GM10266 (cell line): ENCODE data around the gene RARRES1.

ENCODE experiments used
- DNase-seq: peaks from one replicate; pipeline ENCODE4 v3.0.0; 2012; ENCODE audit errors: extremely low spot score
- TF ChIP-seq, protein P1 (sequence below): IDR thresholded peaks from 2 replicates; pipeline ENCODE4 v1.5.1; 2012; ENCODE audit warnings: mild to moderate bottlenecking, low read depth; ENCODE audit not compliant: control insufficient read depth, insufficient read depth; ENCODE audit errors: missing control alignments

The RARRES1 gene

DNA sequence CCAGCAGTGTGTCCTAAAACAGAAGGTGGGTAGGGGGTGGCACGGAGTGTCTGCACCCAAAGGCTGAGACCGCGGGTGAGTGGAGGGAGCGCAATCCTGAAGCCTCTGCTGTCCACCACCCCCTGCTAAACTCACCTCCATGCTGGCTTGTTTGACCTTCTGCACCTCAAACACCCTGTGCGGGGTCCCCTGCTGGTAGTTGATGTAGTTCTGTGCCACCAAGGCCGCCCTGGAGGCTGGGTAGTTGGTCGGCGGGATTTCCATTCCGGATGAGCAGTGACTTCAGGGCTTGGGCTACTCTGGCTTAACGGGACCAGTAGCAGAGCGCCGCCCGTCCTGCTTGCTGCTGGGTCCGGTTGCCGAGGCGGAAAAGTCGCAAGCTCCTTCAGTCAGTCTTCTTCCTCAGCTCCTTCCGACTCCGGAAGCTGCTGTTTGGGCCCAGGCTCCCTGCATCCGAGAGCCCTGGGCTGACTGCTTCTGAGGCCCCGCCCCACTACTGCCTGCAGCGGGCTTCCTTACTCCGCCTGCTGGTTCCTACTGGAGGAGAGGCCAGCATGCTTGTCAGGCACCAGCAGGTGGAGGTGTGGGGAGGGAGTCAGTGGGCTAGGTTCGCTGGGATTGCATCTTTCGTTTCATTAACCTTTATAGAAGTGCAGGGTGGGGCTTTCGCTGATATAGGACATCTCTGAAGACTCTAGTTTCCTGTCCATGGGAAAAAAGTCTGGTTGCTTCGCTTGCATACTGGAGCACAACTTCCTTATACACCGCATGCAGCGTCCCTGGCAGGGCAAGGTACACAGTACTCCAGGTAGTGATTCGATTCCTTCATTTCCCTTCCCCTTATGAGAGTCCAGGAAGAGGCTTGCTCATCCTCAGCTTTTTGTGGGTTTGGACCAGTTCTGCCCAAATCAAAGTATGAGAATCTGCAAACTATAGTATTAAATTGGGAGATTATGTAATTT, 59.8 kb downstream of the RARRES1 start, which contains the start of gene LXN:
LXN (minus strand) TSS at position 434 of the 962 bp plus-strand sequence; CDS start at position 264, 170 bp downstream.
- peak; percentile 83 for DNase-seq
- TF ChIP-seq, protein P1, sequence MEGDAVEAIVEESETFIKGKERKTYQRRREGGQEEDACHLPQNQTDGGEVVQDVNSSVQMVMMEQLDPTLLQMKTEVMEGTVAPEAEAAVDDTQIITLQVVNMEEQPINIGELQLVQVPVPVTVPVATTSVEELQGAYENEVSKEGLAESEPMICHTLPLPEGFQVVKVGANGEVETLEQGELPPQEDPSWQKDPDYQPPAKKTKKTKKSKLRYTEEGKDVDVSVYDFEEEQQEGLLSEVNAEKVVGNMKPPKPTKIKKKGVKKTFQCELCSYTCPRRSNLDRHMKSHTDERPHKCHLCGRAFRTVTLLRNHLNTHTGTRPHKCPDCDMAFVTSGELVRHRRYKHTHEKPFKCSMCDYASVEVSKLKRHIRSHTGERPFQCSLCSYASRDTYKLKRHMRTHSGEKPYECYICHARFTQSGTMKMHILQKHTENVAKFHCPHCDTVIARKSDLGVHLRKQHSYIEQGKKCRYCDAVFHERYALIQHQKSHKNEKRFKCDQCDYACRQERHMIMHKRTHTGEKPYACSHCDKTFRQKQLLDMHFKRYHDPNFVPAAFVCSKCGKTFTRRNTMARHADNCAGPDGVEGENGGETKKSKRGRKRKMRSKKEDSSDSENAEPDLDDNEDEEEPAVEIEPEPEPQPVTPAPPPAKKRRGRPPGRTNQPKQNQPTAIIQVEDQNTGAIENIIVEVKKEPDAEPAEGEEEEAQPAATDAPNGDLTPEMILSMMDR, result peak; percentile 73

GRCh38 chr3:158671821-158672214, 60.4 kb downstream of the RARRES1 start:
- TF ChIP-seq, protein P1, result no peak
- DNase-seq, result no peak

GRCh38 chr3:158668506-158668905, 63.8 kb downstream of the RARRES1 start:
- no peak for DNase-seq
- TF ChIP-seq, protein P1, result no peak

DNA sequence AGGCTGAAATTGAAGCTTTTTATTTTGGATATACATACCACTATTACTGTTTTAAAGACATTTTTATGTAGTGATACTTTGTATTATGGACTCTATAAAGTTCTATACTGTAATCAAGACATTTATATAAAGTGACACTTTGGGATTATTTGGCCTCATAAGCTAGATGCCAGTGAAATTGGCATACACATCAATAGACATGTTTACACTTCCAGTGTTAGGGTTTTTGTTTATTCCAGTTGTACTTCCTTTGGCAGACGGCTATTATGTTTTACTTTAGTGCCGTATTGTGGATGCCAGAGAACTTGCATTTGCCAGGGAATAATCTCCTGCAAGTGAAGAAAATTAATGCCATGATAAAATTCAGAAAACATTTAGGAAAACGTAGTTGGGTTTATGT, 65.8 kb downstream of the RARRES1 start:
- TF ChIP-seq, protein P1, result no peak

GRCh38 chr3:158663832-158664231, 68.4 kb downstream of the RARRES1 start:
- TF ChIP-seq, protein P1, result no peak
- DNase-seq, result no peak

More for the DNA sequence above, 65.8 kb downstream of the RARRES1 start:
- no peak for DNase-seq

DNA sequence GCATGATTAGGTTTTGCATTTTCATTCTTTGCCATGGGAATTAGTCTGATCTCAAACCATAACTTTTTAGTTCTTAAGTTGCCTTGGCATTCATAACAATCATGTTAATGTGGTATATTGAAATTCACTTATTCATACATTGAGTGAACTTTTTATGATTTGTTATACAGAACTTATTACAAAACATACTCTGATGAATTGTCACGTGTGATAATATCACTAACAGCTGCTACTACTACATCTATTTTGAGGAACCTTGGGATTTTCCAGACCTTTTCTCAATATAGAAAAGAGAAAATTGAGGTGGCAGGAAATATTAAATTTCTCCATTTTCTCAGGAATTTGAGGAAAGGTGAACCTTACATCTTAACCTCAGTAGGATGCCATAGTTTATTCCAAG, 69.0 kb downstream of the RARRES1 start:
- DNase-seq, result no peak
- TF ChIP-seq, protein P1, result no peak

DNA sequence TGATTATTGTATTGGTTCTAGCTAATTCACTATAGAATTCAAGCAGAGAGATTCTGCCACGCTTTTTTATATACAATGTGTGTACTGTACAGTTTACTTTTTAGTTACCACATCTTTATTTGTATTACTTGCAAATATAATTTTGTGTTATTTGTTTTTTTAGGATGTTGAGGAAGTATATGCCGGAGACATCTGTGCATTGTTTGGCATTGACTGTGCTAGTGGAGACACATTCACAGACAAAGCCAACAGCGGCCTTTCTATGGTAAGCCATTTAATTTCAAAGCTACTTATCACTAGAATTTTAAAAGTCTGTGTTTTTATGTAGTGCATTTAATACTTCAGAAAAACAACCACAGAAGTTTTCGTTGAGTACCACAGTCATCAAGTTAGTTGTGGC, 71.5 kb downstream of the RARRES1 start:
- TF ChIP-seq, protein P1, result no peak
- DNase-seq, result no peak
